ENCODE data around the gene BLNK.

GRCh38 chr10:96295475-96295874 lies 24.1 kb upstream of the BLNK start:
- no peak for TF ChIP-seq CTCF (IDR thresholded peaks at IDR 0.05)
- no peak for TF ChIP-seq POLR2A (IDR thresholded peaks at IDR 0.05)
